HG02588 (cell line): ENCODE measurements around the gene HDAC3.
"Not testable (repeated sequence)": the region's sequence is repeated elsewhere in the genome, so short reads cannot be mapped to it uniquely, and the experiment has no call there.

Source experiments
- ATAC-seq: cut with Tn5 transposase; IDR thresholded peaks from one replicate; pipeline ENCODE4 v1.9.1; 2021; ENCODE audit warnings: mild to moderate bottlenecking, moderate library complexity; ENCODE audit not compliant: unreplicated experiment

HDAC3 gene

GRCh38 chr5:141636106-141636412 lies 590 bp downstream of the HDAC3 start:
- ATAC-seq, result no peak

- ATAC-seq, result no peak
Observed at GRCh38 chr5:141635646-141636045, 1.0 kb downstream of the HDAC3 start.

- ATAC-seq, result no peak
Observed at GRCh38 chr5:141634720-141635119, 1.9 kb downstream of the HDAC3 start.

DNA sequence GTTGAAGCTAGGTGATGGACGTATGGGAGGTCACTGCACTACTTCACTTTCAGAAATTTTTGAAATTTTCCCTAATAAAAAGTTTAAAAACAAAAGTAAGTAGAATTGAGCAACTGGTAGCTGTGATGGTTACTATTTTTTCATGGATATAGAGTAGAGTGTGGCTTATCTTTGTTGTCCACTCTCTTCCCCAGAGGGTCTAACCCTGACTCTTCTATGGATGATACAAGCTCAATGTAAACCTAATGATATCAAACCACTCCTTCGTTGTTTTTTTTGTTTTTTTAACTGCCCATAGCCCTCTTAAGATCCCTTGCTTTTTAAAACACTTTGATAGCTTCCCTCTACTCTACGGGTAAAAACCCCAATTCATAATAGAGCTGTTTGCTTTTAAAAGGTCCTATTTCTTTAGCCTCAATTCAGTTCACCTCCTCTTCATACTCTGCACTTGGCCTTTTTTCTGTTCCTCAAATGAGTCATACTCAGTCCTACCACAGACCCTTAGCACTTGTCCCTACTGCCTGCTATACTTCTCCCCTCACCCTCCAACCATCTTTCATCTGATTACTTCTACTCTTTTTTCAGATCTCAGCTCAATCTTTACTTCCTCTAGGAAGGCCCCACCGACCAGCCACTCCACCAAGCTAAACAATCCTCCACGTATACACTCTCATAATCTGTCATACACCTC lies 2.6 kb downstream of the HDAC3 start:
- peak; percentile 65 for ATAC-seq

DNA sequence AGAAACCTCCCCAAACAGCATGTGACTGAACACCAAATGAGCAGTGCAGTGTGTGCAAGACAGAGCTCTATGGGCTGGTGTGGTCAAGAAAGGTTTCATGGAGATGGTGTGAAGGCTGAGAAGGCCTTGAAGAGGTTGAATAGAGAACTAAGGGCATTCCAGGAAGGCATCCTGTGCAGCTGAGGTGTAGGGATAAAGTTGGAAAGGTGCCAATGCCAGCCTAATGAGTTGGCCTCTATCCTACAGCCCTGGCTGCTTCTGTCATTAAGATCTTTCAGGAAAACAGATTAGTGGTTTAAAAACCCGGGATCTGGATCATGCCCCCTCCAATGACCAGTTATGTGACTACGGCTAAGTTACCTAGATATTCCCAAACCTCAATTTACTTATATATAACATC lies 4.0 kb downstream of the HDAC3 start:
- no peak for ATAC-seq

DNA sequence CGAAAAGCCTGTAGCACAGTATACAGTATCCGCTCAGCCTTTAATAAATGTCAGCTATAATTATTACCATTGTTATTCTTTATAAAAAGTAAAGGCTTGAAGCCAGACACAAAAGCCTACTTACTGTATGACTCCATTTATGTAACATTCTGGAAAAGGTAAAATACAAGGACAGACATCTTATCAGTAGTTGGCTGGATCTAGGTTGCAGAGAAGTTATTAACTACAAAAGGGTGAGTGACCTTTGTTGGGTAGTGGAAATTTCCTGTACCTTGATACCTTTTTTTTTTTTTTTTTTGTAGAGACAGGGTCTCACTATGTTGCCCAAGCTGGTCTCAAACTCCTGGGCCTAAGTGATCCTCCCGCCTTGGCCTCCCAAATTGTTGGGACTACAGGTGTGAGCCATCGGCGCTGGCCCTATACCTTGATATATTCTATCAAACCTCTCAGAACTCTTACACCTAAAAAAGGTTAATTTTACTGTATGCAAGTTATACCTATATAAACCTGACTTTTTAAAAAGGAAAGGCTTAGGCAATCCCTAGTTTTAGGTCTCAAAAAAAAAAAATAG lies 6.0 kb downstream of the HDAC3 start:
- ATAC-seq, result no peak

- ATAC-seq, result no peak
Observed at GRCh38 chr5:141628175-141628788, 8.4 kb downstream of the HDAC3 start.

- ATAC-seq, result no peak
Observed at GRCh38 chr5:141623611-141624010, 13.0 kb downstream of the HDAC3 start.

GRCh38 chr5:141623186-141623585 lies 13.5 kb downstream of the HDAC3 start:
- ATAC-seq, result peak; percentile 45

GRCh38 chr5:141618804-141619554 lies 17.7 kb downstream of the HDAC3 start, which contains the start of gene DIAPH1:
DIAPH1 (minus strand) TSS chr5:141619000; CDS start chr5:141618914, 86 bp downstream.
- peak; percentile 80 for ATAC-seq

DNA sequence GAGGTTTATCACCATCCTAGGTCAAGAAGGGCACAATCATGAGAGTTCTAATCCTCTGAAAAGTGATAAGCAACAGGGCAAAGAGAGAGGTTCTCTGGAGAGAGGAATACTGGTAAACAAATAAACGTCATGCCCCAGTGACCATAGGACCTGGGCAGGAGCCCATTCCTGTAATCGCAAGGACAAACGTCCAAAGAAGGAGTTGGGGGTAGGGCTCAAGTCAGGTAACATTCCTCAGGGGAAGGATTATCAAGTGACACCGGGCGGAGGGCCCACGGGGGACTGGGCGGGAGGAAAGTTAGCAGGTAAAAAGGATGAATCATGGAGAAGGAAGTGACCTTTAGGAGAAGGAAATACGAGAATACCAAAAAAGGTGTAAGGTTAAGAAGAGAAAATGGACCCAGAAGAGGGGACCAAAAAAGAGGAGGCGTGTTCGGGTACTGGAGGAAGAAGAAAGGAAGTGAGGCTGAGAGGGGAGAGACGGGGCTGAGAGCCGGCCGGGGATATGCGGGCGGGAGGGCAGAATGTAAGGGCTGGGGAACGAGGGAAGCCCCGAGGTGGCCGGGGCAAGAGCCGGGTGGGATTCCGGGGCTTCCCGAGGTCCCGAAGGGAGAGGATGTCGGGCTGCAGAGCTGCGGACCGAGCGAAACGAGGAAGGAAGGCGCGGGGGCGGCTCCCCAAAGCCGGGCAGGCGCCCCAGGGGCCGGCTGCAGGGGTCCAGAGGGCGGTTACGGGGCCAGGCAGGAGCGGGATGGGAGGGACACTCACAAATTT lies 18.4 kb downstream of the HDAC3 start:
- peak; percentile 27 for ATAC-seq

GRCh38 chr5:141617682-141618029 lies 19.0 kb downstream of the HDAC3 start:
- ATAC-seq, result no peak

DNA sequence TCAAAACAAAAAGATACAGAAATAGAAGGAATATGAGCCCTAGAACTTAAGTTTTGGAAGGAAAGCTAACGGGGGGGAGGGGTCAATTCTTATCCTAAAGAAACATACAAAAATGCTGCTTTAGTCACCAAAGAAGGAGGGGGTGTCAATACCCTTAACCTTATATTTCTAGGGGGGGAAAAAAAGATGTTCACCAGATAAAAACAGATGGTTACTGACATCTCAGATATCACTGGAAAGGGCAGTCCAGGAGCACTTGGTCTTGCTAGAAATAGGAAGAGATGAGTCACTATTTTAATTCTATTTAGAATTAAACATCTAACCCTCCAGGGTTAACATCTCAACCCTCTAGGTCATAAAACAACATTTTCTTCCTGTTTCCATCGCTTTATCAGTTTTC lies 19.5 kb downstream of the HDAC3 start:
- ATAC-seq, result no peak

GRCh38 chr5:141615991-141616720 lies 20.5 kb downstream of the HDAC3 start:
- no peak for ATAC-seq

- ATAC-seq, result no peak
Observed at GRCh38 chr5:141613344-141613743, 23.3 kb downstream of the HDAC3 start.

DNA sequence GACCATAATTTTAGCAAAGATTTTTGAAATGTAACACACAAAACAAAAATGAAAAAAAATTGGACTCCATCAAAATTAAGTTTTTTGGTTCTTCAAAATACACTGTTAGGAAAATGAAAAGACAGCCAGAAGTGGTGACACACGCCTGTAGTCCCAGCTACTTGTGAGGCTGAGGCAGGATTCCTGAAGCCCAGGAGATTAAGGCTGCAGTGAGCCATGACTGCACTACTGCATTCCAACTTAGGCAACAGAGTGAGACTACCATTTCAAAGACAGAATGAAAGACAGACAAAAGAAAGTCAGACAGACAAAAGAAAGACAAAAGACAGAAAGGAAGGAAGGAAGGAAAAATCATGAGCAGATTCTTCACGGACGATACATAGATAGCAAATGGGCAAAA lies 25.4 kb downstream of the HDAC3 start:
- ATAC-seq, result no peak

DNA sequence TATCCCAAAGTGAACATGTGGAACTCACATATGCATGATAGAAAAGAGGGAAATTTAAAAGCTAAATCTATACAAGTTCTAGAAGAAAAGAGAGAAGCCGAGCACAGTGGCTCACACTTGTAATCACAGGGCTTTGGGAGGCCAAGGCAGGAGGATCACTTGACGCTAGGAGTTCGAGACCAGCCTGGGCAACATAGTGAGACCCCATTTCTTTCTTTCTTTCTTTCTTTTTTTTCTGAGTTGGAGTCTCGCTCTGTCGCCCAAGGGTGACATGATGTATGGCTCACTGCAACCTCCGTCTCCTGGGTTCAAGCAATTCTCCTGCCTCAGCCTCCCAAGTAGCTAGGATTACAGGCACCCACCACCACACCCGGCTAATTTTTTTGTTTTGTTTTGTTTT lies 26.7 kb downstream of the HDAC3 start:
- not testable (repeated sequence) for ATAC-seq

- no peak for ATAC-seq
Observed at GRCh38 chr5:141609044-141609443, 27.6 kb downstream of the HDAC3 start.

DNA sequence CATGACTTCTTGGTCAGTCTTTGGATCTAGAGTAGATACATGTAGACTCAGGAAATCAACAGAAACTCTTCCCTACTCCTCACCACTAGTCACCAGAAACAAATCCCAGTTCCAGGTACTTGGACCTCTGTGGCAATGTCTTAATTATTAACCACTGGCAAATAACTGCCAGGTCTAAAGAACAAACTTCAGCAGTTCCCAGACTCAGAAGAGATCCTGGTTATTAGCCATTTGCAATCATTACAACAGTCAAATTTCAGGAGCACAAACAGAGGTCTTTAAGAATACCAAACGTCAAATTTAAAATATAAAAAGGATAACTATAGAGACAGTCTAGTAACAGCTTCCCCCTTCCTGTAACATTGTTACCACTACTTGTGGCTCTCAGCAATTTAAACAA lies 28.1 kb downstream of the HDAC3 start:
- no peak for ATAC-seq

DNA sequence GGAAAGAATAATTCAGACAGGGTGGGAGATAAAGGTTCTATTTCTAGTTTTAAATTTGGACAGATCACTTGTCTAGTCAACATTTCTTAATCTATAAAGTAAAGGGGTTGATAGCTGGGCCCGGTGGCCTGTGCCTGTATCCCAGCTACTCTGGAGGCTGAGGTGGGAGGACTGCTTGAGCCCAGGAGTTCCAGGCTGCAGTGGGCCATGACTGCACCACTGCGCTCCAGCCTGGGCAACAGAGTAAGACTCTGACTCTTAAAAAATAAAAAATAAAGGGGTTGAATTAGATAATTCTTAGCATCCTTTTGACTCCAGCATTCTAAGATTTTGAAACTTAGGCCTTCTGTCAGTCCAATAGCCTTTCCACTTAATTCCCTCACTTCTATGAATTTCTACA lies 28.6 kb downstream of the HDAC3 start:
- no peak for ATAC-seq
